IMR-90 (cell line): Measurements from ENCODE around the gene MGAT4A. TPM values are rescaled to one million over a fixed set of nuclear protein-coding genes. Genes with fewer than 3 reads are reported as not detected.

Experiments used
- ATAC-seq: fragments of 200-7000 bp; cut with Tn5 transposase; 2 replicates; pipeline ENCODE4 v1.9.1; 2020; ENCODE audit warnings: low read depth, mild to moderate bottlenecking, moderate library complexity
- BruUV-seq: library from RNA; stranded (reverse); fragments of 400-500 nt; replicated peaks from 2 replicates; lab custom pipeline; 2021; lab: Mats Ljungman, UMichigan
- CTCF ChIA-PET: fragments of 300-600 bp; formaldehyde crosslinking; extraction: SDS; loops from one replicate; lab custom pipeline; 2021; ENCODE audit warnings: antibody characterized with exemption; lab: Yijun Ruan, JAX
- POLR2A ChIA-PET: fragments of 300-600 bp; sonication (Branson Sonifier 250); formaldehyde crosslinking; loops from one replicate; lab custom pipeline; 2022; ENCODE audit warnings: antibody characterized with exemption; ENCODE audit not compliant: unreplicated experiment; lab: Charles Lee
- DNase-seq: peaks from one replicate; pipeline ENCODE4 v3.0.0; 2013
- H2AFZ ChIP-seq: replicated peaks from 2 replicates; pipeline ENCODE3; 2013; ENCODE audit warnings: low read length, mild to moderate bottlenecking; ENCODE audit not compliant: poor library complexity
- H2AK5ac ChIP-seq: 2 replicates; pipeline ENCODE4 v1.6.1; 2013; ENCODE audit warnings: low read depth, low read length, inconsistent platforms
- H2AK9ac ChIP-seq: replicated peaks from 2 replicates; pipeline ENCODE3; 2013; ENCODE audit warnings: mild to moderate bottlenecking, low read depth, low read length, moderate library complexity; ENCODE audit not compliant: poor library complexity
- H2BK120ac ChIP-seq: 2 replicates; pipeline ENCODE4 v1.6.1; 2013; ENCODE audit warnings: low read depth, low read length, inconsistent platforms
- H2BK15ac ChIP-seq: 3 replicates; pipeline ENCODE4 v1.6.1; 2013; ENCODE audit warnings: low read depth, low read length, inconsistent platforms
- H2BK20ac ChIP-seq: 2 replicates; pipeline ENCODE4 v1.6.1; 2013; ENCODE audit warnings: low read depth, mild to moderate bottlenecking, inconsistent platforms, low read length, moderate library complexity
- H2BK5ac ChIP-seq: 2 replicates; pipeline ENCODE4 v1.6.1; 2013; ENCODE audit warnings: mild to moderate bottlenecking, low read depth, low read length, inconsistent platforms; ENCODE audit not compliant: poor library complexity, severe bottlenecking
- H3K14ac ChIP-seq: replicated peaks from 2 replicates; pipeline ENCODE4 v1.6.1; 2013; ENCODE audit warnings: low read depth, low read length, inconsistent platforms
- H3K18ac ChIP-seq: 2 replicates; pipeline ENCODE4 v1.6.1; 2013; ENCODE audit warnings: low read depth, low read length, control low read depth
- H3K23ac ChIP-seq: 2 replicates; pipeline ENCODE4 v1.6.1; 2013; ENCODE audit warnings: low read depth, low read length, inconsistent platforms
- H3K27ac ChIP-seq: 2 replicates; pipeline ENCODE4 v1.5.1; 2013; ENCODE audit warnings: mild to moderate bottlenecking, control low read depth, low read length; ENCODE audit not compliant: insufficient read depth
- H3K27me3 ChIP-seq: 2 replicates; pipeline ENCODE4 v1.6.1; 2013; ENCODE audit warnings: low read length; ENCODE audit not compliant: control insufficient read depth, insufficient read depth
- H3K36me3 ChIP-seq: 2 replicates; pipeline ENCODE4 v1.6.1; 2013; ENCODE audit warnings: low read length, mixed read lengths; ENCODE audit not compliant: control insufficient read depth, insufficient read depth
- H3K4ac ChIP-seq: 2 replicates; pipeline ENCODE4 v1.6.1; 2013; ENCODE audit warnings: low read depth, low read length, inconsistent platforms
- H3K4me1 ChIP-seq: 2 replicates; pipeline ENCODE4 v1.6.1; 2013; ENCODE audit warnings: low read length, mixed read lengths; ENCODE audit not compliant: control insufficient read depth, insufficient read depth
- H3K4me2 ChIP-seq: 2 replicates; pipeline ENCODE4 v1.6.1; 2013; ENCODE audit warnings: low read depth, mild to moderate bottlenecking, control low read depth, low read length, moderate library complexity
- H3K4me3 ChIP-seq: 2 replicates; pipeline ENCODE4 v1.5.1; 2013; ENCODE audit warnings: low read depth, mild to moderate bottlenecking, control low read depth, low read length, moderate library complexity; ENCODE audit not compliant: insufficient read depth
- H3K56ac ChIP-seq: 2 replicates; pipeline ENCODE4 v1.6.1; 2013; ENCODE audit warnings: low read length, inconsistent platforms; ENCODE audit not compliant: insufficient read depth; ENCODE audit errors: extremely low read depth
- H3K79me1 ChIP-seq, 2 experiments: 2 replicates each; pipeline ENCODE4 v1.6.1; 2013; ENCODE audit warnings: low read length in 2 of 2, inconsistent platforms in 1 of 2, low read depth in 1 of 2
- H3K9ac ChIP-seq: 2 replicates; pipeline ENCODE4 v1.6.1; 2013; ENCODE audit warnings: low read depth, low read length, control low read depth
- H3K9me1 ChIP-seq: 2 replicates; pipeline ENCODE4 v1.6.1; 2013; ENCODE audit warnings: low read length, inconsistent platforms; ENCODE audit not compliant: insufficient read depth
- H3K9me3 ChIP-seq: 2 replicates; pipeline ENCODE4 v1.6.1; 2013; ENCODE audit warnings: low read length; ENCODE audit not compliant: control insufficient read depth, insufficient read depth
- H4K20me1 ChIP-seq: 2 replicates; pipeline ENCODE4 v1.6.1; 2013; ENCODE audit warnings: low read length, inconsistent platforms; ENCODE audit not compliant: insufficient read depth
- H4K5ac ChIP-seq: 2 replicates; pipeline ENCODE4 v1.6.1; 2013; ENCODE audit warnings: mild to moderate bottlenecking, low read depth, low read length, control low read depth
- H4K8ac ChIP-seq, 2 experiments: 2 replicates each; pipeline ENCODE4 v1.6.1; 2013; ENCODE audit warnings: low read depth in 2 of 2, low read length in 2 of 2, control low read depth in 1 of 2, inconsistent platforms in 1 of 2
- H4K91ac ChIP-seq: 2 replicates; pipeline ENCODE4 v1.6.1; 2013; ENCODE audit warnings: low read depth, low read length, inconsistent platforms; ENCODE audit not compliant: insufficient read depth
- BHLHE40 ChIP-seq: fragments of 150-350 bp; IDR thresholded peaks from 2 replicates; pipeline ENCODE4 v1.6.1; 2016; ENCODE audit warnings: mild to moderate bottlenecking, low read depth, low read length
- CEBPB ChIP-seq: IDR thresholded peaks from 2 replicates; pipeline ENCODE4 v1.6.1; 2012; ENCODE audit warnings: low read depth, low read length, improper control_type of control experiment
- CHD1 ChIP-seq: IDR thresholded peaks from 2 replicates; pipeline ENCODE4 v1.6.1; 2012; ENCODE audit warnings: low read depth, low read length, improper control_type of control experiment
- CTCF ChIP-seq: conservative IDR thresholded peaks from 2 replicates; pipeline ENCODE4 v1.5.1; 2012; ENCODE audit warnings: mild to moderate bottlenecking, low read depth, low read length, improper control_type of control experiment
- ELK1 ChIP-seq: fragments of 150-350 bp; IDR thresholded peaks from 2 replicates; pipeline ENCODE4 v1.6.1; 2016; ENCODE audit warnings: low read depth, mild to moderate bottlenecking, low read length, moderate library complexity, borderline replicate concordance
- FOS ChIP-seq: fragments of 150-350 bp; IDR thresholded peaks from 2 replicates; pipeline ENCODE4 v1.6.1; 2016; ENCODE audit warnings: low read depth, low read length
- MAFK ChIP-seq: IDR thresholded peaks from 2 replicates; pipeline ENCODE4 v1.6.1; 2012; ENCODE audit warnings: low read depth, low read length, improper control_type of control experiment
- MXI1 ChIP-seq: IDR thresholded peaks from 2 replicates; pipeline ENCODE4 v1.6.1; 2012; ENCODE audit warnings: low read depth, mild to moderate bottlenecking, low read length, moderate library complexity, borderline replicate concordance
- NFE2L2 ChIP-seq: fragments of 150-350 bp; IDR thresholded peaks from 2 replicates; pipeline ENCODE4 v1.6.1; 2016; ENCODE audit warnings: low read depth, mild to moderate bottlenecking, low read length
- POLR2A ChIP-seq: IDR thresholded peaks from 2 replicates; pipeline ENCODE4 v1.6.1; 2012; ENCODE audit warnings: mild to moderate bottlenecking, low read depth, low read length
- RAD21 ChIP-seq: IDR thresholded peaks from 2 replicates; pipeline ENCODE4 v1.6.1; 2012; ENCODE audit warnings: low read length, improper control_type of control experiment
- RCOR1 ChIP-seq: IDR thresholded peaks from 2 replicates; pipeline ENCODE4 v1.6.1; 2012; ENCODE audit warnings: mild to moderate bottlenecking, low read length, improper control_type of control experiment; ENCODE audit not compliant: insufficient replicate concordance
- RFX5 ChIP-seq: IDR thresholded peaks from 2 replicates; pipeline ENCODE4 v1.8.0; 2012; ENCODE audit warnings: low read depth, mild to moderate bottlenecking, low read length, moderate library complexity
- SMC3 ChIP-seq: fragments of 150-350 bp; IDR thresholded peaks from 2 replicates; pipeline ENCODE4 v1.6.1; 2016; ENCODE audit warnings: low read depth, mild to moderate bottlenecking, antibody characterized with exemption, low read length, moderate library complexity
- WGBS, 2 experiments: methylation state at CpG; one replicate each; pipeline versions ENCODE4 v1.1.5 to v1.1.7; 2013; ENCODE audit warnings: missing lambda C conversion rate in 2 of 2; ENCODE audit not compliant: insufficient read length in 1 of 2; ENCODE audit errors: extremely low coverage in 2 of 2; 5-methylcytosine and 5-hydroxymethylcytosine counted together
- dilution Hi-C: fragments of 300-500 bp; cut with HindIII; formaldehyde crosslinking; loops from one replicate; pipeline ENCODE4 v1.14.3; 2018; ENCODE audit warnings: low sequenced_read_pairs; ENCODE audit not compliant: unreplicated experiment
- in situ Hi-C: fragments of 300-500 bp; cut with MboI; formaldehyde crosslinking; loops from 3 replicates; pipeline ENCODE4 v1.14.3; 2019; ENCODE audit warnings: low sequenced_read_pairs, inconsistent platforms, mixed read lengths
- intact Hi-C: fragments of 100-400 bp; cut with micrococcal nuclease; formaldehyde crosslinking; loops from 2 replicates; pipeline ENCODE4 v1.10.0; 2022
- polyA plus RNA-seq, 3 experiments: library from polyadenylated mRNA; depleted of rRNA; stranded (reverse); fragments of >200 nt; gene quantifications; 2 replicates each; pipeline ENCODE4 v1.2.3, GENCODE V29; 2012; ENCODE audit warnings: low replicate concordance in 1 of 3
- total RNA-seq: library from RNA; depleted of rRNA; stranded (reverse); fragments of >200 nt; gene quantifications from 2 replicates; pipeline ENCODE4 v1.2.3, GENCODE V29; 2012
- TF ChIP-seq, protein P1 (sequence below): fragments of 150-350 bp; IDR thresholded peaks from 2 replicates; pipeline ENCODE4 v1.6.1; 2017; ENCODE audit warnings: mild to moderate bottlenecking, antibody characterized with exemption, low read length, low read depth

MGAT4A gene
- total and polyA plus RNA-seq, 2 of the 4 experiments (the other 2 are of a cell fraction), result under 0.01 TPM; not detected in 1

- no CpG with 5 or more reads among the region's 7 CpGs for WGBS, 2 experiments
- TF ChIP-seq, protein P1, sequence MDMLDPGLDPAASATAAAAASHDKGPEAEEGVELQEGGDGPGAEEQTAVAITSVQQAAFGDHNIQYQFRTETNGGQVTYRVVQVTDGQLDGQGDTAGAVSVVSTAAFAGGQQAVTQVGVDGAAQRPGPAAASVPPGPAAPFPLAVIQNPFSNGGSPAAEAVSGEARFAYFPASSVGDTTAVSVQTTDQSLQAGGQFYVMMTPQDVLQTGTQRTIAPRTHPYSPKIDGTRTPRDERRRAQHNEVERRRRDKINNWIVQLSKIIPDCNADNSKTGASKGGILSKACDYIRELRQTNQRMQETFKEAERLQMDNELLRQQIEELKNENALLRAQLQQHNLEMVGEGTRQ, result no peak
- no peak for TF ChIP-seq RCOR1
- TF ChIP-seq CEBPB, result no peak
- TF ChIP-seq FOS, result no peak
- TF ChIP-seq BHLHE40, result no peak
- TF ChIP-seq CTCF, result no peak
- no peak for TF ChIP-seq RFX5
- TF ChIP-seq CHD1, result no peak
- no peak for TF ChIP-seq SMC3
- TF ChIP-seq POLR2A, result no peak
- TF ChIP-seq NFE2L2, result no peak
- no peak for TF ChIP-seq MAFK
- no peak for TF ChIP-seq RAD21
- no peak for TF ChIP-seq ELK1
- TF ChIP-seq MXI1, result no peak
These were observed 38.6 kb downstream of the MGAT4A start for GRCh38 chr2:98692090-98693054.

More at GRCh38 chr2:98692090-98693054, 38.6 kb downstream of the MGAT4A start:
- no peaks in the 10 kb centered on the region for H3K79me1 ChIP-seq
- no peak overlapping the region for H3K4me2 ChIP-seq
- no peak overlapping the region for H2BK120ac ChIP-seq
- peaks cover 3% of the 10 kb centered on the region; the same call in 1 of the 2 replicates for H3K27me3 ChIP-seq
- H3K4ac ChIP-seq, result no peak overlapping the region
- H3K36me3 ChIP-seq, result no peaks in the 10 kb centered on the region
- no peak overlapping the region for H2BK15ac ChIP-seq
- no peaks in the 10 kb centered on the region for H4K20me1 ChIP-seq
- no peak overlapping the region for H3K18ac ChIP-seq
- DNase-seq (no peak), ATAC-seq (no peak)
- H3K9me3 ChIP-seq, result no peaks in the 10 kb centered on the region
- H3K27ac ChIP-seq, result no peak overlapping the region
- POLR2A ChIA-PET, result no interaction called here
- no peak overlapping the region for H4K8ac ChIP-seq
- no peak overlapping the region for H3K9ac ChIP-seq
- H3K4me3 ChIP-seq, result no peak overlapping the region
- dilution Hi-C loops, result no loop called here
- intact Hi-C loops, result no loop called here
- H3K14ac ChIP-seq, result no peak overlapping the region
- no peaks in the 10 kb centered on the region for H3K4me1 ChIP-seq
- no TSS peak for BruUV-seq
- H2AK5ac ChIP-seq, result no peak overlapping the region
- H3K9me1 ChIP-seq, result no peaks in the 10 kb centered on the region
- no peak overlapping the region for H4K91ac ChIP-seq
- no peak overlapping the region for H3K23ac ChIP-seq
- in situ Hi-C loops, result no loop called here
- no peak overlapping the region for H2BK5ac ChIP-seq
- H3K56ac ChIP-seq, result no peak overlapping the region
- H4K5ac ChIP-seq, result no peak overlapping the region
- no peak overlapping the region for H2BK20ac ChIP-seq
- CTCF ChIA-PET, result interaction anchor here (1.6 kb wide), 1 partner anchor 43 kb away, joined by 5 read pairs; no protein-coding TSS in a partner anchor
- no peak overlapping the region for H2AFZ ChIP-seq
- H2AK9ac ChIP-seq, result no peak overlapping the region
